Pancreas (tissue), 10 donors: ENCODE measurements around the gene ZP4. TPM values are rescaled to one million over a fixed set of nuclear protein-coding genes. Genes with fewer than 3 reads are reported as not detected.

Source experiments
- ATAC-seq, 4 donors: fragments of 200-7000 bp; cut with Tn5 transposase; one replicate each; pipeline versions ENCODE4 v1.8.0 to v1.9.1; 2020; ENCODE audit warnings: mild to moderate bottlenecking in 4 of 4, moderate library complexity in 4 of 4
- DNase-seq, 6 donors: peaks; one replicate each; pipeline ENCODE4 v3.0.0-alpha.2; 2020
- FAIRE-seq: peaks from 2 replicates; lab custom pipeline; 2012; peaks lifted over from hg19 to GRCh38; lab: Jason Lieb, UNC
- H3K27ac ChIP-seq, 4 donors: fragments of 200-600 bp; sonication (generic); 1 replicate in 3 of 4; 2 replicates in 1 of 4; pipeline versions ENCODE4 v1.5.0 to v1.8.0; 2020
- H3K27me3 ChIP-seq, 4 donors: fragments of 200-600 bp; one replicate each; pipeline ENCODE4 v1.8.0; 2021
- H3K36me3 ChIP-seq, 3 donors: fragments of 200-600 bp; sonication (generic) in 1 of 3; one replicate each; pipeline versions ENCODE4 v1.5.0 to v1.8.0; 2020 to 2021
- H3K4me1 ChIP-seq, 3 donors: fragments of 200-600 bp; one replicate each; pipeline ENCODE4 v1.8.0; 2021
- H3K4me3 ChIP-seq, 4 donors: fragments of 200-600 bp; sonication (generic) in 2 of 4; one replicate each; pipeline versions ENCODE4 v1.5.0 to v1.8.0; 2020 to 2021
- H3K9me3 ChIP-seq, 4 donors: fragments of 200-600 bp; one replicate each; pipeline ENCODE4 v1.8.0; 2021
- CTCF ChIP-seq, 4 donors: fragments of 200-600 bp; sonication (generic) in 3 of 4; IDR thresholded peaks; one replicate each; pipeline versions ENCODE4 v1.5.0 to v1.8.0; 2021; ENCODE audit warnings: antibody characterized with exemption in 4 of 4
- WGBS, 2 donors: extraction: QIAGEN DNeasy Blood & Tissue Kit; methylation state at CpG; one replicate each; pipeline ENCODE4 v1.1.7; 2013; 5-methylcytosine and 5-hydroxymethylcytosine counted together
- intact Hi-C, 3 donors: fragments of 100-400 bp; cut with DNase I; formaldehyde crosslinking; loops; one replicate each; pipeline versions ENCODE4 v1.11.1 to v1.14.2; 2022
- polyA plus RNA-seq, 2 donors: library from polyadenylated mRNA; stranded (reverse); fragments of 200-250 nt; gene quantifications; one replicate each; pipeline ENCODE4 v1.2.3, GENCODE V29; 2013
- total RNA-seq, 6 donors: library from RNA; stranded (reverse); fragmentation: NEBNext Ultra II Directional in 4 of 6; extraction: Animal tissue kit (Norgen Biotek cat#: 25700) in 4 of 6; gene quantifications; one replicate each; pipeline versions ENCODE4 v1.2.1 to v1.2.4, GENCODE V29; 2021 to 2023
- donor health status: healthy with polysubstance abuse.
- donor health status: DM: no; HTN: no; CAD: no; lungs with moderate emphysema.
- donor health status: DM: no; HTN: no; CAD: no.
- donor health status: control.
- donor health status: control.
- donor health status: Bipolar disorder and iron deficiency.
- donor health status: DM: yes; HTN: yes; CAD: no.
- donor health status: DM: no; HTN: no; CAD: no.
- donor health status: DM: no; HTN: no; CAD: no.
- donor health status: DM: yes; HTN: yes; CAD: no.

ZP4 gene
- total and polyA plus RNA-seq, 8 donors: not detected

- ATAC-seq: no peak
- DNase-seq: no peak
- Histone ChIP-seq H3K36me3 (no peaks in the 10 kb centered on the region), H3K4me3 (no peak overlapping the region), H3K4me1 (no peaks in the 10 kb centered on the region), H3K27ac (no peak overlapping the region), H3K9me3 (no peaks in the 10 kb centered on the region), H3K27me3 (no peaks in the 10 kb centered on the region)
- WGBS, 2 donors: 60 to 68% methylated on average over 3 of the region's 3 CpGs
- TF ChIP-seq CTCF (IDR thresholded peaks at IDR 0.05): no peak
- intact Hi-C loops: no loop called here
- no peak for FAIRE-seq
These were observed 1.3 kb upstream of the ZP4 start for GRCh38 chr1:237891979-237892378.

- WGBS, 2 donors: 52 to 61% methylated on average over 2 of the region's 2 CpGs
- Histone ChIP-seq H3K4me1 (no peaks in the 10 kb centered on the region), H3K27me3 (no peaks in the 10 kb centered on the region), H3K9me3 (no peaks in the 10 kb centered on the region), H3K36me3 (no peaks in the 10 kb centered on the region), H3K4me3 (no peak overlapping the region), H3K27ac (no peak overlapping the region)
- no peak for TF ChIP-seq CTCF (IDR thresholded peaks at IDR 0.05)
- FAIRE-seq (no peak), DNase-seq (no peak), ATAC-seq (no peak)
- intact Hi-C loops: no loop called here
These were observed 544 bp upstream of the ZP4 start for GRCh38 chr1:237891266-237891665.

- H3K27me3 ChIP-seq: no peaks in the 10 kb centered on the region
- FAIRE-seq: no peak
- H3K4me3 ChIP-seq: no peak overlapping the region
- H3K9me3 ChIP-seq: no peaks in the 10 kb centered on the region
- H3K4me1 ChIP-seq: no peaks in the 10 kb centered on the region
- intact Hi-C loops: no loop called here
- H3K36me3 ChIP-seq: no peaks in the 10 kb centered on the region
- no peak for ATAC-seq
- no peak overlapping the region for H3K27ac ChIP-seq
- TF ChIP-seq CTCF (IDR thresholded peaks at IDR 0.05): no peak
- no peak for DNase-seq
- 70 to 80% methylated on average over 7 of the region's 7 CpGs for WGBS, 2 donors
These were observed 306 bp downstream of the ZP4 start for GRCh38 chr1:237890416-237890815.

GRCh38 chr1:237888143-237888542 is 2.6 kb downstream of the ZP4 start:
- H3K4me1 ChIP-seq: no peaks in the 10 kb centered on the region
- intact Hi-C loops: no loop called here
- DNase-seq (no peak), FAIRE-seq (no peak), ATAC-seq (peak in 1 of 4 donors; percentile 34)
- WGBS, 2 donors: 66 to 75% methylated on average over 4 of the region's 4 CpGs
- H3K27ac ChIP-seq: no peak overlapping the region
- no peaks in the 10 kb centered on the region for H3K27me3 ChIP-seq
- H3K4me3 ChIP-seq: no peak overlapping the region
- no peaks in the 10 kb centered on the region for H3K9me3 ChIP-seq
- no peak for TF ChIP-seq CTCF (IDR thresholded peaks at IDR 0.05)
- no peaks in the 10 kb centered on the region for H3K36me3 ChIP-seq

DNA sequence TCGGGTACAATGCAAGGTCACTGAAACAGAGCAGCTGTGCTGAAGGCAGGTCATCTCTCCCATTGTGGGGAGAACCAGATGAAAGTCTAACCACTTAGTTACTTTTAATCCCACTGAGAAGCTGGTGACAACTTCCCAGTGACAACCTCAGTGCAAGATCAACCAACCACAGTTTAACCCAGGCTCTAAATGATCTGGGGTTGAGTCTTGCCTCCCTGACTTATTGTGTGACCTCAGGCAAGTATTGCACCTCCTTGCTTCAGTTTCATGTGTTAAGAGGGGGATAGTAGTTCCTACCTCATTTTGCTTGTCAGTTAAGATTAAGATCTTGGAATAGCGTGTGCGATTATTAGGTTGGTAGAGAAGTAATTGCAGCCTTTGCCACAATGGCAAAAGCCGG is 3.2 kb downstream of the ZP4 start:
- TF ChIP-seq CTCF (IDR thresholded peaks at IDR 0.05): no peak
- Histone ChIP-seq H3K9me3 (no peaks in the 10 kb centered on the region), H3K27ac (no peak overlapping the region), H3K27me3 (no peaks in the 10 kb centered on the region), H3K36me3 (no peaks in the 10 kb centered on the region), H3K4me1 (no peaks in the 10 kb centered on the region), H3K4me3 (no peak overlapping the region)
- DNase-seq: no peak
- no peak for ATAC-seq
- 80 to 88% methylated on average over 4 of the region's 4 CpGs for WGBS, 2 donors
- FAIRE-seq: no peak
- intact Hi-C loops: no loop called here
